ENCODE results near the gene TMOD1.
"Not testable (repeated sequence)": the region's sequence is repeated elsewhere in the genome, so short reads cannot be mapped to it uniquely, and the experiment has no call there.

The TMOD1 gene

DNA sequence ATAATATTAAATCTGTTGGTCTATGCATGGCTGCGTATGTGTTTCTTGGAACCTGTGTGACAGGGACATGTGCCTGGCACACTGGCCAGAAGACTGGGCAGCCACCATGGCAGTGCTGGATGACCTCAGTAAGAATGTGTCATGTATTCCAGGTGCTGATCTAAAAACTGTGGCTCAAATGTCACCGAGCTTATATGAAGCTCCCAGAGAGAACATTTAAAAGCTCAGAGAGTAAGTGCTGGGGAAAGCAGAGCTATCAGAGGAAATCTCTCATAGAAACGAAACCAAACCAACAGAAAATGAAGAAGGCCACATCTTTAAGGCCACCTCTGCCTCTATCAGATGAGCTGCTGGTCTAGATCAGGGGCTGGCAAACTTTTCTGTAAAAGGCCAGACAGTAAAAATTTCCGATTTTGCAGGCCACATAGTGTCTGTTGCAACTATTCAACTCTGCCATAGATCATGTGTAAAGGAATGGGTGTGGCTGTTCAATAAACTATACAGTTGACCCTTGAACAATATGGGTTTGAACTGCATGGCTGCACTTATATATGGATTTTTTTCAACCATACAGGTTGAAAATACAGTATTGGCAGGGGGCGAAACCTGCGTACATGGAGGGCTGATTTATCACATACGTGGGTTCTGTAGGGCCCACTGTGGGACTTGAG, 99.9 kb downstream of the TMOD1 start:
- no peak for DNase-seq

GRCh38 chr9:97602430-97602829, 101.0 kb downstream of the TMOD1 start:
- no peak for DNase-seq

DNA sequence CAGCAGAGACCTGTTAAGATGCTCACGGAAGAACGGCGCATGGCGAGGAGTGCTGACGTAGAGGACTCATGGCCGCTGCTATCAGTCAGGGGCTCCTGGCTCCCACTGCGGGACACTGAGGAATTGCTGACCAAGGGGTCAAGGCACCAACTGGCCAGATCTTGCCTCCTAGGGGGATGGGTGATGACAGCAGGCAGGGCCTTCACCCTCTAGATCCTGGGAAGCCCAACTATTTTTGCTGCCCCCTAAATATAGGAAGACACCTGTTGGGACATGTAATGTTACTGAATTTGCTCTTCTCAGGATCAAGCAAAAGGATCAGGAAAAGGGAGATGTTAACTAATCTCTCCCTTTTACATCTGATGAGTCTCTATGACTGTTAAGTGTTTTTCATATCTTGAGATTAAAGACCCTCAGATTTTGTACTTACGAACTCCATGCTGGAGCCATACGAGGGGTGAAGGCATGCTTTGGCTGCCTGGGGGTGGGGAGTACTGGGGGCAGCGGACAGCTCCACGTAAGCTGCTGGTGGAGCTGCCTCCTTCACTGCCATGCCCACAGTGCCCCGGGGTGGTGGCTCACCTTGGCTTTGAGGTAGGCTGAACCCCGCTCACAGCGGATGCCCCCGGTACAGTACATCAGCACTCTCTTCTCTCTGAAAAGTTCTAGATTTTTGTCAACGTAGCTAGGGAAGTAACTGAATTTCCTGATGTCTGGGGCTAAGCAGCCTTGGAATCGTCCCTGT, 103.6 kb downstream of the TMOD1 start:
- DNase-seq, result no peak

- peak in 1 of 2 experiments; percentile 40 for DNase-seq
Measured at GRCh38 chr9:97615439-97616072, 114.1 kb downstream of the TMOD1 start.

GRCh38 chr9:97617939-97618416, 116.5 kb downstream of the TMOD1 start:
- DNase-seq, result no peak

DNA sequence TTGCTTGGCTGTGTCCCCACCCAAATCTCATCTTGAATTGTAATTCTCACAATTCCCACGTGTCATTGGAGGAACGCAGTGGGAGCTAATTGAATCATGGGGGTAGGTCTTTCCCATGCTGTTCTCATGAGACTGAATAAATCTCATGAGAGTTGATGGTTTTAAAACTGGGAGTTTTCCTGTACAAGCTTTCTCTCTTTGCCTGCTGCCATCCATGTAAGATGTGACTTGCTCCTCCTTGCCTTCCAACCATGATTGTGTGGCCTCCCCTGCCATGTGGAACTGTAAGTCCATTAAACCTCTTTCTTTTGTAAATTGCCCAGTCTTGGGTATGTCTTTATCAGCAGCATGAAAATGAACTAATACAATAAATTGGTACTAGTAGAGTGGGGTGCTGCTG, 118.6 kb downstream of the TMOD1 start:
- not testable (repeated sequence) for DNase-seq

DNA sequence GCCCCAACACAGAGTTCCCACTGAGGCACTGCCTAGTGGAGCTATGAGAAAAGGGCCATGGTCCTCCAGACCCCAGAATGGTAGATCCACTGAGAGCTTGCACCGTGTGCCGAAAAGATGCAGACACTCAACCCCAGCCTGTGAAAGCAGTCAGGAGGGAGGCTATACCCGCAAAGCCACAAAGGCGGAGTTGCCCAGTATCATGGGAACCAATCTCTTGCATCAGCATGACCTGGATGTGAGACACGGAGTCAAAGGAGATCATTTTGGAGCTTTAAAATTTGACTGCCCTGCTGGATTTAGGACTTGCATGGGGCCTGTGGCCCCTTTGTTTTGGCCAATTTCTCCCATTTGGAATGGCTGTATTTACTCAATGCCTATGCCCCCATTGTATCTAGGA, 121.0 kb downstream of the TMOD1 start:
- not testable (repeated sequence) for DNase-seq

- DNase-seq, result no peak
Measured at GRCh38 chr9:97623946-97624345, 122.5 kb downstream of the TMOD1 start.

- no peak for DNase-seq
Measured at GRCh38 chr9:97625620-97626019, 124.2 kb downstream of the TMOD1 start.

DNA sequence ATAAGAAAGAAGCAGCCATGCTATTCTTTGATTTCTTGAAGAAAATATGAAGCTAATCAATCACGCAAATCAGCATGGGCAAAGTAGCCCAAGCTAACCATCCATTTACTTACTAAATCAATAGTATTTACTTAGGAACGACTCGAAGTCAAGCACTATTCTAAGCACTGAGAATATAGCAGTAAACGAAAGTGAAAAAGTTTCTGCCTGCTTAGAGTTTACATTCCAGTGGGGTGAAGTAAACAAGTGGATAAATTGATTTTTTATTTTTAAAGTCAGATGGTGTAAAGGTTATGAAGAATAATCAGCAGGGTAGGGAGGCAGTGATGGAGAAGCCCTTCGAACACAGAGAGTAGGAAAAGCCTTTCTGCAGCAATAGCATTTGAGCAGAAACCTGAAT, 126.2 kb downstream of the TMOD1 start:
- DNase-seq, result no peak

DNA sequence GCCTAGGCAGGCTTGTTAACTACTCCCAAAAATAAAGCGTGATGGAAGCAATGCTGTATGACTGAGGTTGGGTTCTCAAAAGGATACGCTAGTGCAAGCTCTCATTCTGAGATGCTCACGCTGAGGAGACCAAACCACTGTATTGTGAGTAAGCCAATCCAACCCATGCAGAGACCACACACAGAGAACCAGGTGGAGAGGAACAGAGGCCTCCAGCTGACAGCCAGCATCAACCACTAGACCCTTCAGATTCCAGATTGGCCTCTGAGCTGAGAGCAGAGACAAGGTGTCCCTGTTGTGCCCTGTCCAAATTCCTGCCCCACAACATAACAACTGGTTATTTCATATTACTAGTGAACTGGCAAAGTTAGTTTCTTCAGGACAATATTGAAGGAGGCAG, 127.2 kb downstream of the TMOD1 start:
- DNase-seq, result no peak

GRCh38 chr9:97629156-97629555, 127.7 kb downstream of the TMOD1 start:
- DNase-seq, result no peak

- DNase-seq, result no peak
Measured at GRCh38 chr9:97630591-97630990, 129.1 kb downstream of the TMOD1 start.

DNA sequence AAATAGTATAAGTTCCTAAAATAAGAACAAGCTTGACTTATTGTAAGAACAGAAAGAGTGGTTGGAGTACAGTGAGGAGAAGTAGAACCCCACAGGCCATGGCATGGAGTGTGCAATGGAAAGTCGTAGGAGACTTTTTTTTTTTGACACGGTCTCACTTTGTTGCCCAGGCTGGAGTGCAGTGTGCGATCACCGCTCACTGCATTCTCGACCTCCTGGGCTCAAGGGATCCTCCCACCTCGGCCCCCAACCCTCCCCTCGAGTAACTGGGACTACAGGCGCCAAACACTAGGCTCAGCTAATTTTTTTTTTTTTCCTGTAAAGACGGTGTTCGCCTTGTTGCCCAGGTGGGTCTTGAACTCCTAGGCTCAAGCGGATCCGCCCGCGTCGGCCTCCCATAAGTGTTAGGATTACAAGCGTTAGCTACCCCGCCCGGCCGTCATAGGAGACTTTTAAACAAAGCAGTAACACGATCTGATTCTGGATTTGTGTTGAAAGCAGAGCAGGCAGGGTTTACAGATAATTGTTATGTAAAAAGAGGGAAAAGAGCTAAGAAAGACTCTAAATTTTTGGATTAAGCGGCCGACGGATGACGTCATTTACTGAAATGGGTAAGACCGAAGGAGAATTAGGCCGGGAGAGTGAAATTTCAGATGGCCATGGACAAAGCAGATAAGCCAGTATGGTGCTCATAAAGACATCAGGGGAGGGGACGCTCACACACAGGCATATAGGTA, 130.9 kb downstream of the TMOD1 start:
- peak; percentile 72 to 73 for DNase-seq

DNA sequence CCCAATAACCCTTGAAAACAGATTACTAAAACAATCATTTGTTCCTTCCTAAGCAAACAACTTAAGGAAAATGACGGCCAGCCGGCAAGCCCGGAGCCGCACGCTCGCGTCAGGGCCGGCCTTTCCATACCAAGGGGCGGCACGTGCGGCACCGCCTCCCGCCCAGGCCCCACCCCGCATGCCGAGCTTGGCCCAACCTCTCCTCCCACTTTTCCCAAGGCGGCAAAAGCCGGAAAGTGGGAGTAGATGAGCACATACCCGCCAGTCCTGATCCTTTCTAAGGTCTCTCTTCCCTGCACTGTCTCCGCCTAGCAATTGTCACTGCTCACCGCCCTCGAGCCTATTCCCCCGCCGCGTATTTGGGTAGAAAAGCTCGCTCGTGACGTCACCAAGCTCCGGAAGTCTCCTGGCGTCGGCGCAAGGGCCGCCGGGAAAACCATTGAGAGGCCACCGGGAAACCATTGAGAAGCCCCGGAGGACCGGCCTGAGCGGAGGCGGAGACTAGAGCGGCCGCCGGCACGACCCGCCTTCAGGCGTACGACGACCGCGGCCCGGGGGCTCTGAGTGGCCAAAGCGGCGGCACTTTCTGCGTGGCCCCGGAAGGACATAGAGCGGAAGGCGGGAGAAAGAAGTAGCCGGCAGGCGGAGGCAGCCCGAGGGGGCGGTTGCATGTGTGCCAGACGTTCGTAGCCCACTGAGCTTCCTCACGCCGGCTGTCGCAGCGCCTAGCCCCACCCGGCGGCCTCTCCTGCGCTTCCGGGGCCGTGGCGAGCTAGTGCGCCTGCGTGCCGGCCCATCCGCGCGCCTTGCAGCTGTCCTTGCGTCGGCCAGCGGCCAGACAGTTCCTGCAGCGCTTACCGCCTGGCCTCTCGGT, 131.8 kb downstream of the TMOD1 start, which contains the start of the genes NCBP1 and TSTD2:
TSS of gene NCBP1 (plus strand) at position 837 of the 874 bp plus-strand sequence. CDS start 61 bp downstream, outside the sequence.
TSS of gene TSTD2 (minus strand) at position 384 of the 874 bp plus-strand sequence. CDS start 5,806 bp downstream, outside the sequence.
- peak; percentile 94 to 97 for DNase-seq

- peak in 1 of 2 experiments; percentile 34 for DNase-seq
Measured at GRCh38 chr9:97633859-97634490, 132.5 kb downstream of the TMOD1 start.

DNA sequence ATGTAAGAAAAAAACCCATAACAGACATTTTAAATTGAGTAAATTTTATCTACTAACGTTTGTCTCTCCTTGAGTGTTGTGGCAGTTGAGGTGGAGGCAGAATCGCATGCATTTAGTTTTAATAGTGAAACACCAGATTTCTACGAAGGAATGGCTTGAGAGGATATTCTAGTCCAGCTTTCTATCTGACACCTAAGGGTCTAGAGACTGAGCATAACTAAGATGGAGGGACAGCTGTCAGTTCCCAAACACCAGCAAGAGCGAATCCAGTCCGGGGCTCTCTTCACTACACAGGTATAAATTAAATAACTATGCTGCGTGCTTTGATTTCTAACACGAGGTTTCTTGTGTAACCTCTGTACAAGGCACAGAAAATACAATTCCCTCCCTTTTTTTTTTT, 133.6 kb downstream of the TMOD1 start:
- no peak for DNase-seq

DNA sequence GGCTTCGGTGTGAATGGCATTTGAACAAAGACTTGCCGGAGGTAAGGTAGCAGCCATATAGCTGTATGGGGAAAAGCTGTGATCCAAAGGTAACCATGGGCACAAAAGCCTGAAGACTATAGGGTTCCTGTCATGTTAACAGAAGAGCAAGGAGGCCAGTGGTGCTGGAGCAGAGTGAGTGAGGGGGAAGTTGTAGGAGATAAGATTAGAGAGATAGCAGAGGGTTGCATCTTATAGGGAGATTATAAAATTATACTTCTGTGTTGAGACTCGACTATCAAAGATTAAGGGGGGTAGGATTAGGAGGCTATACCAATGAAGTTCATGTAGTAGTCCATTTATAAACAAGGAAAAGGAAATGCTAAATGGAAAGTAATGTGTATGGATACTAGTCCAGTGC, 135.4 kb downstream of the TMOD1 start:
- peak in 1 of 2 experiments; percentile 6 for DNase-seq

- no peak for DNase-seq
Measured at GRCh38 chr9:97638666-97639065, 137.2 kb downstream of the TMOD1 start.

DNA sequence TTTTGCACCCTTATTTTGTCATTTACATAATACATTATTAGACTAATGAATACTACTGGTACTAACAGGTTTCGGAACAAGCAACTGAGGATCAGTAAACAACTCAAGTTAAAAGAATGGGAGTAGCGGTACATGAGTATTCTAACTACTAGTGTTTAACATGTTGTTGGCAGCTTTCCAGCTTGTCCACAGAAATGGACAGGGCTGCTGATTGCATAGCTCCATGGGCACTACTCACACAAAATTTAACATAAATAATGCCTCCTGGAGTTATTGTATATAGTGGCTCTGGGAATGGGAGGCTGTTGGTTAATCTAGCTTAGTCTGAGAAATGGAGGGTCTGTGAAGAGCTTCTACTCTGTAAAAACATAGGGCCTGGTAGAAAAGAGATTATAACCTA, 138.9 kb downstream of the TMOD1 start:
- DNase-seq, result no peak

GRCh38 chr9:97645720-97646119, 144.3 kb downstream of the TMOD1 start:
- DNase-seq, result no peak

Measured in NCI-H526 (cell line).